SIG-M5 treated with dmso at 0.1 percent for 504 hours (cell line): ENCODE measurements around the gene EPB41L3.
A peak's percentile ranks its signal among the peaks of the same experiment; 100 is the strongest.

Experiments used
- DNase-seq: peaks from one replicate; lab custom pipeline; 2025; ENCODE audit not compliant: unreplicated experiment; lab: John Stamatoyannopoulos, UW

EPB41L3 gene

GRCh38 chr18:5543773-5544389 is at the start of gene EPB41L3:
EPB41L3 (minus strand) TSS chr18:5543997; CDS start chr18:5489183, 54,814 bp downstream.
- peak; percentile 15 for DNase-seq

- DNase-seq: no peak
These were observed 44.7 kb upstream of the EPB41L3 start for GRCh38 chr18:5588529-5588928.

GRCh38 chr18:5585653-5586052 is 41.9 kb upstream of the EPB41L3 start:
- no peak for DNase-seq

- DNase-seq: no peak
These were observed 41.1 kb upstream of the EPB41L3 start for GRCh38 chr18:5584746-5585417.

- DNase-seq: peak; percentile 3
These were observed 39.3 kb upstream of the EPB41L3 start for GRCh38 chr18:5582849-5583681.

- no peak for DNase-seq
These were observed 38.3 kb upstream of the EPB41L3 start for GRCh38 chr18:5582076-5582475.

- DNase-seq: peak; percentile 77
These were observed 31.0 kb upstream of the EPB41L3 start for GRCh38 chr18:5574843-5575242.

- DNase-seq: no peak
These were observed 27.9 kb upstream of the EPB41L3 start for GRCh38 chr18:5571666-5572065.

GRCh38 chr18:5570613-5571012 is 26.8 kb upstream of the EPB41L3 start:
- peak; percentile 39 for DNase-seq

GRCh38 chr18:5568416-5568815 is 24.6 kb upstream of the EPB41L3 start:
- no peak for DNase-seq

GRCh38 chr18:5558851-5559250 is 15.1 kb upstream of the EPB41L3 start:
- DNase-seq: no peak

GRCh38 chr18:5556310-5556974 is 12.6 kb upstream of the EPB41L3 start:
- DNase-seq: no peak

- DNase-seq: no peak
These were observed 10.8 kb upstream of the EPB41L3 start for GRCh38 chr18:5554629-5555028.

GRCh38 chr18:5546660-5547059 is 2.9 kb upstream of the EPB41L3 start:
- peak; percentile 43 for DNase-seq

GRCh38 chr18:5543036-5543680 is 639 bp downstream of the EPB41L3 start:
- no peak for DNase-seq

GRCh38 chr18:5542515-5543035 is 1.2 kb downstream of the EPB41L3 start:
- DNase-seq: peak; percentile 58

GRCh38 chr18:5541644-5542043 is 2.2 kb downstream of the EPB41L3 start:
- no peak for DNase-seq

GRCh38 chr18:5539391-5539790 is 4.4 kb downstream of the EPB41L3 start:
- no peak for DNase-seq

- DNase-seq: no peak
These were observed 5.3 kb downstream of the EPB41L3 start for GRCh38 chr18:5538544-5538943.

GRCh38 chr18:5537860-5538259 is 5.9 kb downstream of the EPB41L3 start:
- DNase-seq: no peak

- no peak for DNase-seq
These were observed 9.0 kb downstream of the EPB41L3 start for GRCh38 chr18:5534845-5535244.
